GM23338 (cell line): ENCODE measurements around the gene SLC39A5. TPM values are rescaled to one million over a fixed set of nuclear protein-coding genes. Genes with fewer than 3 reads are reported as not detected.
"Not testable (repeated sequence)": the region's sequence is repeated elsewhere in the genome, so short reads cannot be mapped to it uniquely, and the experiment has no call there.

Experiments
- ATAC-seq: fragments of 200-7000 bp; cut with Tn5 transposase; 3 replicates; pipeline ENCODE4 v1.9.1; 2020
- DNase-seq: peaks from one replicate; pipeline ENCODE4 v3.0.0-alpha.2; 2015; ENCODE audit warnings: low spot score
- H2AFZ ChIP-seq: fragments of 200-600 bp; sonication (generic); 2 replicates; pipeline ENCODE4 v1.8.0; 2016; ENCODE audit warnings: antibody characterized with exemption, mild to moderate bottlenecking, moderate library complexity
- H3F3A ChIP-seq: fragments of 200-600 bp; sonication (generic); replicated peaks from 2 replicates; pipeline ENCODE4 v1.8.0; 2017; ENCODE audit warnings: antibody characterized with exemption, mixed run types, low read depth
- H3K27ac ChIP-seq: fragments of 200-600 bp; sonication (generic); 2 replicates; pipeline ENCODE4 v1.6.1; 2016; ENCODE audit warnings: low read depth
- H3K27me3 ChIP-seq: fragments of 200-600 bp; sonication (generic); 2 replicates; pipeline ENCODE4 v1.8.0; 2016; ENCODE audit warnings: mild to moderate bottlenecking, mixed run types, moderate library complexity; ENCODE audit not compliant: insufficient read depth
- H3K36me3 ChIP-seq: fragments of 200-600 bp; sonication (generic); 2 replicates; pipeline ENCODE4 v1.8.0; 2016; ENCODE audit warnings: mild to moderate bottlenecking; ENCODE audit not compliant: insufficient read depth
- H3K4me1 ChIP-seq: fragments of 200-600 bp; sonication (generic); 2 replicates; pipeline ENCODE4 v1.8.0; 2016; ENCODE audit warnings: mild to moderate bottlenecking, moderate library complexity; ENCODE audit not compliant: insufficient read depth
- H3K4me2 ChIP-seq: fragments of 200-600 bp; sonication (generic); 2 replicates; pipeline ENCODE4 v1.7.1; 2017; ENCODE audit warnings: mixed run types
- H3K4me3 ChIP-seq: fragments of 200-600 bp; sonication (generic); 2 replicates; pipeline ENCODE4 v1.6.1; 2016; ENCODE audit warnings: mixed run types
- H3K79me2 ChIP-seq: fragments of 200-600 bp; sonication (generic); replicated peaks from 2 replicates; pipeline ENCODE4 v1.8.0; 2017; ENCODE audit warnings: mild to moderate bottlenecking; ENCODE audit not compliant: insufficient read depth
- H3K9me2 ChIP-seq: fragments of 200-600 bp; sonication (generic); 2 replicates; pipeline ENCODE4 v1.8.0; 2017; ENCODE audit not compliant: insufficient read depth
- H4K20me1 ChIP-seq: fragments of 200-600 bp; sonication (generic); replicated peaks from 2 replicates; pipeline ENCODE4 v1.8.0; 2017; ENCODE audit warnings: mild to moderate bottlenecking; ENCODE audit not compliant: insufficient read depth
- H3K27ac Mint-ChIP-seq: 2 replicates; pipeline ENCODE4 v1.8.0; 2020; ENCODE audit warnings: inconsistent platforms, mild to moderate bottlenecking, moderate library complexity, mixed read lengths
- H3K27me3 Mint-ChIP-seq: 3 replicates; pipeline ENCODE4 v1.8.0; 2022; ENCODE audit warnings: low read depth, mild to moderate bottlenecking, moderate library complexity, mixed read lengths, inconsistent platforms; ENCODE audit not compliant: insufficient read depth, poor library complexity
- H3K36me3 Mint-ChIP-seq: 3 replicates; pipeline ENCODE4 v1.8.0; 2021; ENCODE audit warnings: low read depth, mild to moderate bottlenecking, inconsistent platforms, moderate library complexity, mixed read lengths
- H3K4me1 Mint-ChIP-seq: 3 replicates; pipeline ENCODE4 v1.8.0; 2020; ENCODE audit warnings: mild to moderate bottlenecking, inconsistent platforms, mixed read lengths
- H3K4me3 Mint-ChIP-seq: 3 replicates; pipeline ENCODE4 v1.8.0; 2021; ENCODE audit warnings: moderate library complexity, mild to moderate bottlenecking, inconsistent platforms, mixed read lengths
- H3K9me3 Mint-ChIP-seq: 3 replicates; pipeline ENCODE4 v1.8.0; 2020; ENCODE audit warnings: moderate library complexity, mild to moderate bottlenecking, inconsistent platforms, mixed read lengths
- JUNB ChIP-seq: IDR thresholded peaks from one replicate; pipeline ENCODE4 v1.6.1; 2016; ENCODE audit warnings: antibody characterized with exemption; ENCODE audit not compliant: unreplicated experiment
- NANOG ChIP-seq: IDR thresholded peaks from 2 replicates; pipeline ENCODE4 v1.6.1; 2016; ENCODE audit warnings: antibody characterized with exemption, borderline replicate concordance
- STAT1 ChIP-seq: IDR thresholded peaks from one replicate; pipeline ENCODE4 v1.6.1; 2016; ENCODE audit warnings: antibody characterized with exemption; ENCODE audit not compliant: unreplicated experiment
- ZNF114 ChIP-seq: fragments of 250-450 bp; sonication (Bioruptor Pico); IDR thresholded peaks from 2 replicates; pipeline ENCODE4 v1.5.0; 2020; ENCODE audit warnings: mild to moderate bottlenecking, moderate library complexity
- ZNF331 ChIP-seq: fragments of 250-450 bp; sonication (Bioruptor Pico); IDR thresholded peaks from 2 replicates; pipeline ENCODE4 v1.5.0; 2020; ENCODE audit warnings: low read depth, mild to moderate bottlenecking, moderate library complexity
- polyA plus RNA-seq: library from polyadenylated mRNA; unstranded; fragments of >200 nt; fragmentation: Nextera tagmentation; extraction: Ambion mirVana; gene quantifications from 2 replicates; pipeline ENCODE4 v1.2.1, GENCODE V29; 2016
- total RNA-seq: library from RNA; depleted of rRNA; stranded (reverse); fragments of >200 nt; shearing (Covaris generic); gene quantifications from 2 replicates; pipeline ENCODE4 v1.2.3, GENCODE V29; 2014
- TF ChIP-seq, protein P1 (sequence below): IDR thresholded peaks from one replicate; pipeline ENCODE4 v1.6.1; 2018; ENCODE audit warnings: antibody characterized with exemption; ENCODE audit not compliant: unreplicated experiment
- TF ChIP-seq, protein P2 (sequence below), 2 experiments: fragments of 200-600 bp in 1 of 2; sonication (generic) in 1 of 2; conservative IDR thresholded peaks; 2 replicates each; pipeline versions ENCODE4 v1.5.1 to v1.6.1; 2016 to 2017; ENCODE audit warnings: antibody characterized with exemption in 2 of 2, low read depth in 2 of 2, mild to moderate bottlenecking in 2 of 2, moderate library complexity in 1 of 2

SLC39A5 gene
- total and polyA plus RNA-seq, 2 experiments from 2014 or later: 0.29 to 0.59 TPM

DNA sequence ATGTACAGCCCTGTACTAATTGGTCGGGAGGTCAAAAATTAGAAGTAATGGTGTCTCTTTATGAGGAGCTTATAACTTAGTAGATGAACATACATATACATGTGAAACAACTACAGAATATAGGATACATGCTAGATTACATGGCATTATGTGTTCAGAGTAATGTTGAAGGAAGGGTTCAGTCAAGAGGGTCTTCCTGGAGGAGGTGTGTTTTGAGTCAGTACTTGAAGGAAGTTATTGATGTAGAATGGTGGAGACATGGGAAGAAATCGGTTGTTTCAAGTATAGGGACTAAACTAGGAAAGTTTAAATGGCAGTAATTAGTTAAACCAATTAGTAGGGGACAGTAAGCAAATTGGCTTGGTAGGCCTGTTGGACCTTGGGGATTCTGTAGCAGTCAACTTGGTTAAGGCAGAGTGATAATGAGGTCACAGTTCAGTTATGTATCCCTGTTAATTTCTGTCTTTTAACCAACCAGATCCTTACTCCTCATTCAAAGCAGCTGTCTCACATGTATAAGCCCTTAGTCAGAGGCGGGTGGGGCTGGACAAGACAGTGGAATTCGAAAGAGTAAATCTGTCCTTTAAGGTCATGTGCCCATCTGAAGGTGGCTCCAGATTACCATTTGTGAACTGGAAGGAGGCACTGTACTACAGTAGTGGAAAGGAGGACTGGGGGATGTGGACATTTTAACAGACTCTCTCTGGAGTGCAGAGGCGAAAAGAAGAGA lies 31.8 kb downstream of the SLC39A5 start:
- Histone ChIP-seq H3K9me2 (no peaks in the 10 kb centered on the region), H3K4me1 (peaks cover 16% of the 10 kb centered on the region), H3K79me2 (peaks cover 10% of the 10 kb centered on the region; the same call in 1 of the 2 replicates), H4K20me1 (peaks cover 3% of the 10 kb centered on the region), H3K4me2 (no peak overlapping the region), H3K27me3 (no peaks in the 10 kb centered on the region), H3K4me3 (no peak overlapping the region), H2AFZ (no peak overlapping the region), H3F3A (peaks cover 21% of the 10 kb centered on the region), H3K36me3 (0 out of 2 replicates have a peak, but pooled peaks cover 3% of the 10 kb centered on the region), H3K27ac (no peak overlapping the region)
- Mint-ChIP-seq H3K27ac (no peak overlapping the region), H3K9me3 (no peaks in the 10 kb centered on the region; the same call in 1 of the 3 replicates), H3K27me3 (peaks cover 30% of the 10 kb centered on the region), H3K36me3 (0 out of 3 replicates have a peak, but pooled peaks cover 2% of the 10 kb centered on the region), H3K4me3 (no peak overlapping the region), H3K4me1 (peaks cover 15% of the 10 kb centered on the region)
- TF ChIP-seq STAT1 (no peak), ZNF114 (CRISPR knock-in tag) (no peak), ZNF331 (CRISPR knock-in tag) (no peak), JUNB (no peak), NANOG (no peak)
- TF ChIP-seq, protein P1, sequence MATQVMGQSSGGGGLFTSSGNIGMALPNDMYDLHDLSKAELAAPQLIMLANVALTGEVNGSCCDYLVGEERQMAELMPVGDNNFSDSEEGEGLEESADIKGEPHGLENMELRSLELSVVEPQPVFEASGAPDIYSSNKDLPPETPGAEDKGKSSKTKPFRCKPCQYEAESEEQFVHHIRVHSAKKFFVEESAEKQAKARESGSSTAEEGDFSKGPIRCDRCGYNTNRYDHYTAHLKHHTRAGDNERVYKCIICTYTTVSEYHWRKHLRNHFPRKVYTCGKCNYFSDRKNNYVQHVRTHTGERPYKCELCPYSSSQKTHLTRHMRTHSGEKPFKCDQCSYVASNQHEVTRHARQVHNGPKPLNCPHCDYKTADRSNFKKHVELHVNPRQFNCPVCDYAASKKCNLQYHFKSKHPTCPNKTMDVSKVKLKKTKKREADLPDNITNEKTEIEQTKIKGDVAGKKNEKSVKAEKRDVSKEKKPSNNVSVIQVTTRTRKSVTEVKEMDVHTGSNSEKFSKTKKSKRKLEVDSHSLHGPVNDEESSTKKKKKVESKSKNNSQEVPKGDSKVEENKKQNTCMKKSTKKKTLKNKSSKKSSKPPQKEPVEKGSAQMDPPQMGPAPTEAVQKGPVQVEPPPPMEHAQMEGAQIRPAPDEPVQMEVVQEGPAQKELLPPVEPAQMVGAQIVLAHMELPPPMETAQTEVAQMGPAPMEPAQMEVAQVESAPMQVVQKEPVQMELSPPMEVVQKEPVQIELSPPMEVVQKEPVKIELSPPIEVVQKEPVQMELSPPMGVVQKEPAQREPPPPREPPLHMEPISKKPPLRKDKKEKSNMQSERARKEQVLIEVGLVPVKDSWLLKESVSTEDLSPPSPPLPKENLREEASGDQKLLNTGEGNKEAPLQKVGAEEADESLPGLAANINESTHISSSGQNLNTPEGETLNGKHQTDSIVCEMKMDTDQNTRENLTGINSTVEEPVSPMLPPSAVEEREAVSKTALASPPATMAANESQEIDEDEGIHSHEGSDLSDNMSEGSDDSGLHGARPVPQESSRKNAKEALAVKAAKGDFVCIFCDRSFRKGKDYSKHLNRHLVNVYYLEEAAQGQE: no peak
- DNase-seq (no peak), ATAC-seq (no peak)

DNA sequence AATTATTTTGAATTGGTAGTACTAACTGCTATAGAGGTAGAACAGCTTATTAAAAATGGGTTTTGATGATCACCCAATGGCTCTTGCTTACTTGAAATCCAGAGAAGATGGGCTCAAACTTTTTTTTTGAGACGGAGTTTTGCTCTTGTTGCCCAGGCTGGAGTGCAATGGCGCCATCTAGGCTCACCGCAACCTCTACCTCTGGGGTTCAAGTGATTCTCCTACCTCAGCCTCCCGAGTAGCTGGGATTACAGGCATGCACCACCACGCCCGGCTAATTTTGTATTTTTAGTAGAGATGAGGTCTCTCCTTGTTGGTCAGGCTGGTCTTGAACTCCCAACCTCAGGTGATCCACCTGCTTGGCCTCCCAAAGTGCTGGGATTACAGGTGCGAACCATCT lies 33.1 kb downstream of the SLC39A5 start:
- H3K4me3 Mint-ChIP-seq, H2AFZ ChIP-seq, H3K9me2 ChIP-seq, H3K27ac Mint-ChIP-seq, H3K9me3 Mint-ChIP-seq, H3K4me2 ChIP-seq, H3K36me3 ChIP-seq, ATAC-seq, H3K36me3 Mint-ChIP-seq, H4K20me1 ChIP-seq, H3K4me3 ChIP-seq, H3K27ac ChIP-seq, H3K27me3 ChIP-seq, H3K79me2 ChIP-seq, DNase-seq: not testable (repeated sequence)
- H3K4me1 ChIP-seq: peaks cover 11% of the 10 kb centered on the region
- peaks cover 13% of the 10 kb centered on the region for H3K4me1 Mint-ChIP-seq
- TF ChIP-seq, protein P2, sequence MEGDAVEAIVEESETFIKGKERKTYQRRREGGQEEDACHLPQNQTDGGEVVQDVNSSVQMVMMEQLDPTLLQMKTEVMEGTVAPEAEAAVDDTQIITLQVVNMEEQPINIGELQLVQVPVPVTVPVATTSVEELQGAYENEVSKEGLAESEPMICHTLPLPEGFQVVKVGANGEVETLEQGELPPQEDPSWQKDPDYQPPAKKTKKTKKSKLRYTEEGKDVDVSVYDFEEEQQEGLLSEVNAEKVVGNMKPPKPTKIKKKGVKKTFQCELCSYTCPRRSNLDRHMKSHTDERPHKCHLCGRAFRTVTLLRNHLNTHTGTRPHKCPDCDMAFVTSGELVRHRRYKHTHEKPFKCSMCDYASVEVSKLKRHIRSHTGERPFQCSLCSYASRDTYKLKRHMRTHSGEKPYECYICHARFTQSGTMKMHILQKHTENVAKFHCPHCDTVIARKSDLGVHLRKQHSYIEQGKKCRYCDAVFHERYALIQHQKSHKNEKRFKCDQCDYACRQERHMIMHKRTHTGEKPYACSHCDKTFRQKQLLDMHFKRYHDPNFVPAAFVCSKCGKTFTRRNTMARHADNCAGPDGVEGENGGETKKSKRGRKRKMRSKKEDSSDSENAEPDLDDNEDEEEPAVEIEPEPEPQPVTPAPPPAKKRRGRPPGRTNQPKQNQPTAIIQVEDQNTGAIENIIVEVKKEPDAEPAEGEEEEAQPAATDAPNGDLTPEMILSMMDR (conservative IDR thresholded peaks at IDR 0.05; ENCODE audit: low read depth in 2 of 2): peak; percentile 45 to 62
- H3F3A ChIP-seq: peaks cover 19% of the 10 kb centered on the region
- H3K27me3 Mint-ChIP-seq: peaks cover 31% of the 10 kb centered on the region

DNA sequence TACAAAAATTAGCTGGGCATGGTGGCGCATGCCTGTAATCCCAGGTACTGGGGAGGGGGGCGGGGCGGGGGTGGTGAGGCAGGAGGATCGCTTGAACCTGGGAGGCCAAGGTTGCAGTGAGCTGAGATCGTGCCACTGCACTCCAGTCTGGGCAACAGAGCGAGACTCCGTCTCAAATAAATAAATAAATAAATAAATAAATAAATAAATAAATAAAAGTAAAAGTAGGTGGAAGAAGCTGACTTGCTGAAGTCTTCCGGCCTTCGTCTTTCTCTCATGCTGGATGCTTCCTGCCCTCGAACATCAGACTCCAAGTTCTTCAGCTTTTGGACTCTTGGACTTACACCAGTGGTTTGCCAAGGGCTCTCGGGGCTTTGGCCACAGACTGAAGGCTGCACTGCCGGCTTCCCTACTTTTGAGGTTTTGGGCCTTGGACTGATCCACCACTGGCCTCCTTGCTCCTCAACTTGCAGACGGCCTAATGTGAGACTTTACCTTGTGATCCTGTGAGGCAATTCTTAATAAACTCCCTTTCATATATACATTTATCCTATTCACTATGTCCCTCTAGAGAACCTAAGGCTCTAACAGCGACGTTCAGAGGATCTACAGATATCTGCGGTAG lies 36.3 kb downstream of the SLC39A5 start:
- peak overlapping the region; percentile 90 for H3K4me3 Mint-ChIP-seq
- H3K79me2 ChIP-seq, ATAC-seq: not testable (repeated sequence)

More for the DNA sequence above, 36.3 kb downstream of the SLC39A5 start:
- not testable (repeated sequence) for H3K4me1 ChIP-seq, H3K27me3 ChIP-seq, H3K9me3 Mint-ChIP-seq, DNase-seq, H3K36me3 ChIP-seq, H3K9me2 ChIP-seq, H4K20me1 ChIP-seq
- H3K36me3 Mint-ChIP-seq: peaks cover 23% of the 10 kb centered on the region
- H3K27ac Mint-ChIP-seq: peak overlapping the region; percentile 95
- Histone ChIP-seq H3K27ac (peak overlapping the region; percentile 96; the same call in 1 of the 2 replicates), H3K4me3 (peak overlapping the region; percentile 80), H3F3A (peaks cover 25% of the 10 kb centered on the region), H3K4me2 (peak overlapping the region; percentile 95), H2AFZ (peak overlapping the region; percentile 99)
- H3K27me3 Mint-ChIP-seq: peaks cover 27% of the 10 kb centered on the region
- H3K4me1 Mint-ChIP-seq: peaks cover 10% of the 10 kb centered on the region
